OCI-LY7 (cell line): ENCODE measurements around the gene CFAP97D2. TPM values are rescaled to one million over a fixed set of nuclear protein-coding genes. Genes with fewer than 3 reads are reported as not detected.

Experiments used
- BruUV-seq: library from RNA; stranded (reverse); fragments of 400-500 nt; replicated peaks from 2 replicates; lab custom pipeline; 2021; lab: Mats Ljungman, UMichigan
- CTCF ChIA-PET: fragments of 300-600 bp; sonication (Branson Sonifier 250); formaldehyde crosslinking; loops from one replicate; lab custom pipeline; 2022; ENCODE audit warnings: antibody characterized with exemption; ENCODE audit not compliant: unreplicated experiment; lab: Charles Lee
- POLR2A ChIA-PET: fragments of 300-600 bp; sonication (Branson Sonifier 250); formaldehyde crosslinking; loops from one replicate; lab custom pipeline; 2022; ENCODE audit warnings: antibody characterized with exemption; lab: Charles Lee
- DNase-seq: peaks from one replicate; pipeline ENCODE4 v3.0.0-alpha.2; 2015; ENCODE audit warnings: low spot score
- H2AFZ ChIP-seq: fragments of 200-600 bp; sonication (generic), shearing (Covaris generic); 2 replicates; pipeline ENCODE4 v1.6.1; 2014; ENCODE audit warnings: mild to moderate bottlenecking, antibody characterized with exemption, low read length, moderate library complexity
- H3K27ac ChIP-seq: fragments of 200-600 bp; sonication (generic); 2 replicates; pipeline ENCODE4 v1.5.1; 2014; ENCODE audit warnings: mixed run types, low read depth, mild to moderate bottlenecking, moderate library complexity, low read length, inconsistent platforms; ENCODE audit not compliant: poor library complexity, severe bottlenecking
- H3K36me3 ChIP-seq: fragments of 200-600 bp; sonication (generic); 2 replicates; pipeline ENCODE4 v1.6.1; 2014; ENCODE audit warnings: mild to moderate bottlenecking, antibody characterized with exemption, low read length, moderate library complexity, mixed read lengths; ENCODE audit not compliant: insufficient read depth
- H3K4me1 ChIP-seq: fragments of 200-600 bp; sonication (generic); 2 replicates; pipeline ENCODE4 v1.5.1; 2014; ENCODE audit warnings: mild to moderate bottlenecking, low read length; ENCODE audit not compliant: insufficient read depth, poor library complexity, severe bottlenecking
- H3K4me2 ChIP-seq: fragments of 200-600 bp; sonication (generic); 2 replicates; pipeline ENCODE4 v1.6.1; 2014; ENCODE audit warnings: mild to moderate bottlenecking, low read length
- H3K4me3 ChIP-seq: fragments of 200-600 bp; sonication (generic); 2 replicates; pipeline ENCODE4 v1.5.1; 2014; ENCODE audit warnings: mild to moderate bottlenecking, low read depth, low read length; ENCODE audit not compliant: poor library complexity, severe bottlenecking
- H3K79me2 ChIP-seq: fragments of 200-600 bp; sonication (generic); 2 replicates; pipeline ENCODE4 v1.6.1; 2016; ENCODE audit warnings: low read depth, mild to moderate bottlenecking, low read length, moderate library complexity, mixed read lengths; ENCODE audit not compliant: insufficient read depth
- H3K9me2 ChIP-seq: fragments of 200-600 bp; sonication (generic); 2 replicates; pipeline ENCODE4 v1.6.1; 2016; ENCODE audit warnings: mild to moderate bottlenecking, low read length, mixed read lengths; ENCODE audit not compliant: insufficient read depth
- H3K9me3 ChIP-seq: fragments of 200-600 bp; sonication (generic); 2 replicates; pipeline ENCODE4 v1.6.1; 2014; ENCODE audit warnings: mild to moderate bottlenecking, mixed run types, low read length, mixed read lengths
- H4K20me1 ChIP-seq: fragments of 200-600 bp; sonication (generic); 2 replicates; pipeline ENCODE4 v1.6.1; 2014; ENCODE audit warnings: mild to moderate bottlenecking, antibody characterized with exemption, low read length, moderate library complexity, mixed read lengths; ENCODE audit not compliant: insufficient read depth
- CTCF ChIP-seq: fragments of 200-600 bp; sonication (generic); conservative IDR thresholded peaks from 2 replicates; pipeline ENCODE4 v1.5.1; 2014; ENCODE audit warnings: mild to moderate bottlenecking, antibody characterized with exemption, low read length, moderate library complexity, mixed read lengths
- EZH2phosphoT487 ChIP-seq: fragments of 200-600 bp; sonication (generic); IDR thresholded peaks from 2 replicates; pipeline ENCODE4 v1.6.1; 2018; ENCODE audit warnings: low read depth, borderline replicate concordance, mild to moderate bottlenecking, mixed run types, antibody characterized with exemption, low read length, moderate library complexity, mixed read lengths
- intact Hi-C: fragments of 100-400 bp; cut with micrococcal nuclease; formaldehyde crosslinking; loops from one replicate; pipeline ENCODE4 v1.10.0; 2022; ENCODE audit not compliant: unreplicated experiment
- total RNA-seq, 2 experiments: library from RNA; depleted of rRNA in 1 of 2; stranded (reverse); fragments of >200 nt in 1 of 2; shearing (Covaris generic) in 1 of 2; gene quantifications; 2 replicates each; pipeline ENCODE4 v1.2.3, GENCODE V29; 2014 to 2022

The CFAP97D2 gene
- total RNA-seq, 2 experiments from 2014 or later, result not detected

GRCh38 chr13:114167885-114168284 lies 11.2 kb upstream of the CFAP97D2 start:
- Histone ChIP-seq H4K20me1 (no peaks in the 10 kb centered on the region), H3K36me3 (no peaks in the 10 kb centered on the region), H3K4me2 (no peak overlapping the region), H3K4me1 (no peaks in the 10 kb centered on the region), H3K9me2 (no peaks in the 10 kb centered on the region), H3K79me2 (no peaks in the 10 kb centered on the region), H3K27ac (no peak overlapping the region), H2AFZ (no peak overlapping the region), H3K4me3 (no peak overlapping the region), H3K9me3 (no peaks in the 10 kb centered on the region)
- intact Hi-C loops, result no loop called here
- TF ChIP-seq EZH2phosphoT487 (no peak), CTCF (no peak)
- DNase-seq, result no peak
- no TSS peak for BruUV-seq
- POLR2A ChIA-PET, result no interaction called here
- CTCF ChIA-PET, result no interaction called here

DNA sequence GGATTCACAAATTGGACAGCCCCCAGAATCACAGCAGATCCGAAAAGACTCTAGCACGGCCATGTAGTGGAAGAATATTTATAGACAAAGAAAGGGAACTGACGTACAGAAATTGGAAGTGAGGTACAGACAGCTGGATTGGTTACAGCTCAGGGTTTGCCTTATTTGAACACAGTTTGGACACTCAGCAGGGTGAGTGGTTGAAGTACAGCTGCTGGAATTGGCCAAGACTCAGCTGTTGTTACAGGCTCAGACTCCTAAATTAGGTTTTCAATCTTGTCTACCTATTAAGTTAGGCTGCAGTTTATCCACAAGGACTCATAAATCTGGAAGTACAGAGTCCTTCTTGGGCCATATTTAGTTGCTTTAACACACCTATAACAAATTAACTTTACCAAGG lies 5.8 kb upstream of the CFAP97D2 start:
- Histone ChIP-seq H4K20me1 (no peaks in the 10 kb centered on the region), H3K4me1 (no peaks in the 10 kb centered on the region), H3K79me2 (no peaks in the 10 kb centered on the region), H3K4me3 (no peak overlapping the region), H3K36me3 (no peaks in the 10 kb centered on the region), H3K27ac (no peak overlapping the region), H2AFZ (no peak overlapping the region), H3K9me2 (no peaks in the 10 kb centered on the region), H3K9me3 (no peaks in the 10 kb centered on the region), H3K4me2 (no peak overlapping the region)
- ChIA-PET CTCF (no interaction called here), POLR2A (no interaction called here)
- BruUV-seq, result no TSS peak
- TF ChIP-seq CTCF (no peak), EZH2phosphoT487 (no peak)
- intact Hi-C loops, result no loop called here
- no peak for DNase-seq

DNA sequence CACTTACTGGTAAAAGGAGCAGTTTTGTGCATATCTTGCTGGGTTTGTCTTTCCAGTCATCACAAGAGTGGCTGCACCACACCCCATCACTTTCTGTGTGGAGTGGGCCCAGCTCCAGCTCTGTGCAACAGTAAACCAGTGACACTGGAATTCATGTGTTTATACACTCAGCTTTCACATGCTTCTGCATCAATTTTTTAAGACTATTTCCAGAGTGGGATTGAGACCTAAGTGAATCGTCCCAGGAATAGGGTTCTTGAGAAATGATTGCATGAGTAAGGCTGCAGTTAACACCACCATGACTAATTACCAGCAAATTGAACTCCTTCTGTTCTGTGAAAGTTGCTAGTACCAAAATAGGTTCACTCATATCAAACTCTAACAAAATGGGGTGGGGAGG lies 5.3 kb upstream of the CFAP97D2 start:
- TF ChIP-seq EZH2phosphoT487, result no peak
- TF ChIP-seq CTCF, result no peak
- no peaks in the 10 kb centered on the region for H4K20me1 ChIP-seq
- intact Hi-C loops, result no loop called here
- H3K9me2 ChIP-seq, result no peaks in the 10 kb centered on the region
- no peaks in the 10 kb centered on the region for H3K9me3 ChIP-seq
- no peak for DNase-seq
- H3K27ac ChIP-seq, result no peak overlapping the region
- no peak overlapping the region for H2AFZ ChIP-seq
- H3K4me1 ChIP-seq, result no peaks in the 10 kb centered on the region
- H3K4me3 ChIP-seq, result no peak overlapping the region
- H3K36me3 ChIP-seq, result no peaks in the 10 kb centered on the region
- H3K4me2 ChIP-seq, result no peak overlapping the region
- ChIA-PET CTCF (no interaction called here), POLR2A (no interaction called here)
- no TSS peak for BruUV-seq
- H3K79me2 ChIP-seq, result no peaks in the 10 kb centered on the region
